Stomach smooth muscle (tissue), 2 donors: ENCODE results near the gene BNC2.
A peak's percentile ranks its signal among the peaks of the same experiment; 100 is the strongest.

ENCODE experiments used
- H3K27ac ChIP-seq: one replicate; pipeline ENCODE4 v1.7.0; 2013; ENCODE audit warnings: mild to moderate bottlenecking, low read length, inconsistent platforms
- H3K27me3 ChIP-seq, 2 donors: one replicate each; pipeline ENCODE4 v1.7.0; 2013; ENCODE audit warnings: low read length in 2 of 2; ENCODE audit not compliant: insufficient read depth in 2 of 2, control insufficient read depth in 1 of 2
- H3K36me3 ChIP-seq, 2 donors: one replicate each; pipeline ENCODE4 v1.7.0; 2013; ENCODE audit warnings: low read length in 2 of 2; ENCODE audit not compliant: control insufficient read depth in 2 of 2, insufficient read depth in 2 of 2
- H3K4me1 ChIP-seq: one replicate; pipeline ENCODE4 v1.7.0; 2013; ENCODE audit warnings: low read length; ENCODE audit not compliant: control insufficient read depth, insufficient read depth
- H3K4me3 ChIP-seq, 2 donors: one replicate each; pipeline ENCODE4 v1.7.0; 2013; ENCODE audit warnings: low read length in 2 of 2
- H3K9ac ChIP-seq, 2 donors: one replicate each; pipeline ENCODE4 v1.7.0; 2013; ENCODE audit warnings: low read length in 2 of 2, mild to moderate bottlenecking in 1 of 2
- H3K9me3 ChIP-seq, 2 donors: one replicate each; pipeline ENCODE4 v1.7.0; 2013; ENCODE audit warnings: low read length in 2 of 2; ENCODE audit not compliant: control insufficient read depth in 2 of 2
- donor health status: healthy.
- donor health status: Pancreatic carcinoma.

The BNC2 gene

DNA sequence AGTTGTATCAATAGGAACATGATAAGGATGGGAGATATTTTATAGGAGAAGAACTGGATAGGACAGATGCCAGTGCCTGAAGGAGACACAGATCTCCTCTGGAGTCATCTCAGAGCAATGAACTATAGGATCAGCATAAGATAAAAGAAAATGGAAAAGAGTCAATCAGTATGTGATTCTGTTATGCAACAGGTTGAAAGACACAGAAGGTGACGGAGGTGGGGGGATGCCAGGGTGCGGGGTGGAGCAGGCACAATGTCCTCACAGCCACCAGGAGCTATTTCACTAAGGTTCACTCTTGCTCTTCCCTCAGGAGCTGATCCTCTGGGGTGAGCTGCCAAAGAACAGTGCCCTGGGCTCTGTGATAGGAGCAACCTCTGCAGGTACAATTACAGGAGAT is 179.8 kb downstream of the BNC2 start:
- Histone ChIP-seq H3K27me3 (no peaks in the 10 kb centered on the region), H3K9ac (no peak overlapping the region), H3K36me3 (no peaks in the 10 kb centered on the region), H3K9me3 (no peaks in the 10 kb centered on the region), H3K27ac (no peak overlapping the region), H3K4me1 (peaks cover 6% of the 10 kb centered on the region), H3K4me3 (no peak overlapping the region)

DNA sequence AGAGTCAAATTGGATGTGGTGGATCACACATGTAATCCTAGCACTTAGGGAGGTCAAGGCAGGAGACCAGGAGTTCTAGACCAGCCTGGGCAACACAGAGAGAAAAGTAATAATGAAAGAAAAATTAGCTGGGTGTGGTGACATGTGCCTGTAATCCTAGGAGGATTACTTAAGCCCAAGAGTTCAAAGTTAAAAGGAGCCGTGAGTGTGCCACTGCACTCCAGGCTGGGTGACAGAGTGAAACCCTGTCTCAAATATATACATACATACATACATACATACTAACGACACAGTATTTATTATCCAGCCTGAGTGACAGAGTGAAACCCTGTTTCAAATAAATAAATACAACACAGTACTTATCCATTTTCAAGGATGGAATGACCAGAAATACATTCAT is 180.3 kb downstream of the BNC2 start:
- Histone ChIP-seq H3K4me1 (peaks cover 6% of the 10 kb centered on the region), H3K9ac (no peak overlapping the region), H3K27ac (no peak overlapping the region), H3K36me3 (no peaks in the 10 kb centered on the region), H3K4me3 (no peak overlapping the region), H3K27me3 (no peaks in the 10 kb centered on the region), H3K9me3 (no peaks in the 10 kb centered on the region)

DNA sequence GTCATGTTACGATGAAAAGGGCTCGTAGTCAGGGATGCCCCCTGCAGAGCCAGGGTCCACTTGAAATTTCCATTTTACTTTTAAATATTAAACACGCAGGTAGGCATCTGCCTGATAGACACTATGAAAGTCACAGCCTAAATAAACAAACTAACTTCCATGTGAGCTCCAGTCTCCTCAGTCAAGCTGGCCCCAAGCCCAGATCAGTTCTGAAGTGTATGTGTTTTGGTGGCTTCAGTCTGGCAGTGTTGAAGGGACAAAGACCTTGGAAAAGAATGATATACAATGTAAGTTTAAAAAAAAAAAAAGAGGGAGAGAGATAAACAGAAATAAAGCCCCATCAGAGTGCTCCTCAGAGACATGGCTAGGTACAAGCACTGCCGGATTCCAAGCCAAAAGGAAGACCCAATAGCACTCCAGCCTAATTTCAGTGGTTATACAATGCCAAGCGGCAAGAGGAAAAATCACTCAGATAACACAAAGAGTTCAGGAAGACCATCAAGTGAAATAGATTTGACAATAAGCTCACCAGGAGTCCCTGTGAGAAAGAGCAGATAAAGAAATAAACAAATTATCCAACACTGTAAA is 181.0 kb downstream of the BNC2 start:
- no peak overlapping the region for H3K9ac ChIP-seq
- H3K4me1 ChIP-seq, result peaks cover 6% of the 10 kb centered on the region
- H3K27ac ChIP-seq, result no peak overlapping the region
- no peaks in the 10 kb centered on the region for H3K27me3 ChIP-seq
- H3K4me3 ChIP-seq, result no peak overlapping the region
- no peaks in the 10 kb centered on the region for H3K9me3 ChIP-seq
- no peaks in the 10 kb centered on the region for H3K36me3 ChIP-seq

DNA sequence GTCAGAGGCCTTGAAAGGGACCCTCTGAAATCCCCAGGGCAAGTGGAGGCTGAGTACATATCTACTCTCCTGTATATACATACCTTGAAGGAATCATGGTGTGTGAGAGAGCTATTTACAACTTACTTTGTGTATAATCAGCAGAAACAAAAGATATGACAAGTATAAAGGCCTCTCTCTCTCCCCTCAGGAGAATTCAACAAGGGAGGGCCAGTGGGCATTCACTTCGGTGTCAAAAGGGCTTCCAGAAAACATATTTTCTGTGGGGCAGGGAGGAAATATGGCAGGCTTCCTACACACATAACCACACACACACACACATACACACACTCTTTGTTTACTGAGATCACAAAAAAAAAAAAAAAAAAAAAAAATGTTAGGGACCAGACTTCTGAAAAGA is 181.7 kb downstream of the BNC2 start:
- H3K4me3 ChIP-seq, result no peak overlapping the region
- no peaks in the 10 kb centered on the region for H3K36me3 ChIP-seq
- no peaks in the 10 kb centered on the region for H3K9me3 ChIP-seq
- peaks cover 6% of the 10 kb centered on the region for H3K4me1 ChIP-seq
- no peak overlapping the region for H3K27ac ChIP-seq
- no peaks in the 10 kb centered on the region for H3K27me3 ChIP-seq
- no peak overlapping the region for H3K9ac ChIP-seq

DNA sequence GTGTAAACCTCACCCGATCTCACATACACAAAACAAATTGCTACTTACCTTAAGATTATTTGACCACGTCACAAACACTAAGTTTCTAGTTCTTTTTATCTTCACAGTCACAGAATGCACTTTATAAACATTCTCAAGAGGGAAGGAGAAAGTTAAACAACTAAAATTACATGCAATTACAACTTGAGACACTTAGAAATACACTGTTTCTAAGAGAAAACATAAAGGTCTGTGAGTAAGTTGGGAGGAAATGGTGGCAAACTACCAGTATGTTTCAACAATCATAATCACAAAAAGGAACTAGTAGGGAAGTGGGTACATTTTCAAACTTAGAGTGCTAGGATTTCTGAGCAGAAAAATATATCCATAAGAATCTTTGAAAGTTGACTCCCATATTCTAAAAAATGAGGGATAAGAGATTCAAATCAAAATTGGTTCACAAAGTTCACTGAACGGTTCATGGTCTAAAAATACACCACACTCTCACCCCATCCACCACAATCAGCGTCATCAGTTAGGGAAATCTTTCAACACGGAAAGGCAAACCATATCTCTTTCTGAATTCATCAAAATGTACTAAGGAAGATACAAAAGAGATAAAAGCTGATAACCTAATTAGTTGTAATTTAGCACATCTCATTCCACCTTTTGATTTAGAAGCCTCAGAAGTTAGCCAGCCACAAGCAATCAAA is 182.6 kb downstream of the BNC2 start:
- Histone ChIP-seq H3K36me3 (no peaks in the 10 kb centered on the region), H3K4me3 (no peak overlapping the region), H3K4me1 (peaks cover 6% of the 10 kb centered on the region), H3K27me3 (no peaks in the 10 kb centered on the region), H3K9ac (no peak overlapping the region), H3K27ac (no peak overlapping the region), H3K9me3 (no peaks in the 10 kb centered on the region)

DNA sequence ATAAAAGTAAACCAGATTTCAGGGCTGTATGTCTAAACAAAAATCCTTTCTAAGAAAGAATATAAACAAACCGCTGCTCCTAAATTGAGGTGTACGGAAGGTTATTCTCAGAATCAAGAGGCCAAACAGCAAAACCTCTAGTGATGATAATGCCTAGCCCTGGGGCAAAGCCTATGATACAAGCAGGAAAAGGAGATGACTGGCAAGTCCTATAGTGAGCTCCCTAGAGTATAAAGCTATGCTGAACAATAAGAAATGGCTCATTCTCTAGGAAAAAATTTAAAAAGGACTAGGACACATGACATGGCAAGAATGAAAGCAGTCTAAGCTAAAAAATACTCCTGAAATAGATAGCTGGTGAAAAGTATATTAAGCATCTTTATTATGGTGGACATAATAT is 187.1 kb downstream of the BNC2 start:
- Histone ChIP-seq H3K4me1 (peaks cover 5% of the 10 kb centered on the region), H3K9me3 (no peaks in the 10 kb centered on the region), H3K27me3 (no peaks in the 10 kb centered on the region), H3K9ac (no peak overlapping the region), H3K36me3 (no peaks in the 10 kb centered on the region), H3K27ac (no peak overlapping the region), H3K4me3 (no peak overlapping the region)

DNA sequence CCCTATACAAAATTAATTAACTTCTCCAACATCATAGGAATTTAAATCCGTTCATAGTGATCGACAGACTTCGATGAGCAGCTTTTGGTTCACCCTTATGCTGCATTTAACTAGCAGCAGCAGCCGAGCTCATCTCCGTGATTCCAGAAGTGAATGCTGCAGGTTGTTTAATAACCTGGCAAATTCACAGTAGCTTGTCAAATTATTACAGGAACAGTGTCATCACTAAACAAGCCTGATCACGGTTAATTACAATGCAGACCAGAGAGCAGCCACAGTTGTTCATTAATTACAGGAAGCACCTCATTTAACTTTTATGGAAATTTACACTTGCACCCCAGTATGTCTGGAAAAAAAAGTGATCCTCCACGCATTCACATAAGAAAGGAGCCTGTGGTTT is 188.2 kb downstream of the BNC2 start:
- H3K9ac ChIP-seq, result peak overlapping the region in 1 of 2 donors; percentile 18
- H3K27me3 ChIP-seq, result no peaks in the 10 kb centered on the region
- no peaks in the 10 kb centered on the region for H3K9me3 ChIP-seq
- peak overlapping the region in 1 of 2 donors; percentile 42 for H3K4me3 ChIP-seq
- H3K4me1 ChIP-seq, result peaks cover 5% of the 10 kb centered on the region
- no peak overlapping the region for H3K27ac ChIP-seq
- H3K36me3 ChIP-seq, result no peaks in the 10 kb centered on the region

DNA sequence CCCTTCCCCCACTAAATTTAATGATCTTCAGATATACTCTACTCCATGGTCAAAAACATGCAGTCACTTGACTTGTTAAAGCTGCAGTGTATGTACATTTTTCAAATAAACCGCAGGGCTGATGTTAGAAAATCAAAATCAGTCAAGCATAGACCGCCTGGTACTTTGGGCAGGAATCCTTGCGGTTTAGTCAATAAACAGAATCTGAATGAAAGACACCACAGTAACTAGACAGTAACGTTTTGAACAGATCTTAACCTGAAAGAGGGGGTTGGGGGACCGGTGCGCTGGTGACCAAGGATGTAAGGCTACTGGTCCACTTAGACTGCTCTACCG is 188.8 kb downstream of the BNC2 start:
- H3K4me1 ChIP-seq, result peaks cover 5% of the 10 kb centered on the region
- H3K27me3 ChIP-seq, result no peaks in the 10 kb centered on the region
- H3K4me3 ChIP-seq, result peak overlapping the region in 1 of 2 donors; percentile 31
- H3K9me3 ChIP-seq, result no peaks in the 10 kb centered on the region
- peak overlapping the region in 1 of 2 donors; percentile 18 for H3K9ac ChIP-seq
- no peaks in the 10 kb centered on the region for H3K36me3 ChIP-seq
- H3K27ac ChIP-seq, result no peak overlapping the region

DNA sequence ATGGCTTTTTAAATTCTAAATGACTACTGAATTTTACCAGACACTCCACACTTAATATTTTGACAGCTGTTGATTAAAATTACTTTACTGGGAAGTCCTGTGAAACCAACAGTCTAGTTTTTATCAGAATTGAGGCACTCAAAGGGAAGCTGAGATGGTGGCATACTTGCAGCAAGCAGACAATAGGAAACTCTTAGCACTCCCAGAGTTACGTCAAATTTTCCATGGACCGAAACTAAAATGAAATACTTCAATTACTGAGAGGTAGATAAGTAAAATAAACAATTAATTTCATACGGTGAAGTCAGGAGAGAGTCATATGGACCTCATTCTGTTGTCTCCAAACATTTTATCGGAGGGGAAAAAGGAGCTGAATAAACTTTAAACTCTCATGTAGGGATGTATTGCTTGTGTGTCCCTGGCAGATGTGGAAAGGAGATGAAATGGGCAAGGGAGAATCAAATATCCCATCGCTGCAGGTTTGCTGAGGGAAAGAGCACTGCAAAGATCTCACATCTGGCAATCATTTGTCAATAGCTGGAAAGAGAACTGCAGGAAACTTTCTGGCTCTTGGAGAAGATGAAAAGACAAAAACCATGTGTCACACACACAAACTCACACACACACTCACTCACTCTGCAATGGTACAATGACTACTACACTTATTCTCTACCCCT is 189.4 kb downstream of the BNC2 start:
- Histone ChIP-seq H3K9me3 (no peaks in the 10 kb centered on the region), H3K4me3 (peak overlapping the region in 1 of 2 donors; percentile 31), H3K36me3 (no peaks in the 10 kb centered on the region), H3K9ac (no peak overlapping the region), H3K27me3 (no peaks in the 10 kb centered on the region), H3K27ac (no peak overlapping the region), H3K4me1 (peaks cover 5% of the 10 kb centered on the region)

DNA sequence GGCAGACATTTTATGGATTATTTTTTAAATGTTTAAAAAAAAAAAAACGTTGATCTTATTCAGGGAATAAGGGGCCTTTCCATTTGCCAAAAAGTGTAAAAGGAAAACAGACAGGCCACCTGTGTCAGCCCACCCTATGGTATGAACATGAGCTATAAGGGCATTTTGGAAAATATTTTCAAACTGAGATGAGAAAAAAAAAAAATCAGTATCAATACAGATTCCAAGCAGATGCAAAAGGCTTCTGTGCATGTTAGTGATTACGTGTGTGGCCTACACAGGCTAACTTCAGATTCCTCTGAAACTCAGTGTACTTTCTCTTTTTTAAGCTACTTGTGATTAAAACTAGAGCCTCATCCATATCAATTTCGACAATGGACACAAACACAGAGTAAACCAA is 189.9 kb downstream of the BNC2 start:
- no peak overlapping the region for H3K27ac ChIP-seq

DNA sequence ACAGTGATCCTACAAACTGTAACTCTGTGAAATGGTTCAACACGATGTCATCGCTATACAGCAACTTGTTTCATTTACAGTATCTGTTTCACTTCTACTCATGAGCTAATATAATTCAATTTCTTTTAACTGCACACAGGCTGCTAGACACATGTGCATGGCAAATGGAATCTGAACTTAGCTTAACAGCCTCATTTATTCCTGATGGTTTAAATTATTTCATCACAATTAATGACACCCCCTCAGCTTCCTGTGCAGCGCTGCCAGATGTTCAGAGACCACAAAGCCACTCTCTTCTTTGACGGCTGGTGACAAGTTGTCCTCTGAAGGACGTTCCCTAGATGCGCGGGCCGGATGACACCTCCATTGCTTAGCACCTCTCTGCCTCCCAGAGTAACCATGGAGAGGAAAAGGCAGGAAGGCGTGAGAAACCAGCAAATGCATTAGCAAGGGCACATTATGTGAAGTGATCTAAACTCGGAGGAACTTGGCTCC is 191.1 kb downstream of the BNC2 start:
- H3K27me3 ChIP-seq, result no peaks in the 10 kb centered on the region
- no peaks in the 10 kb centered on the region for H3K36me3 ChIP-seq
- H3K9me3 ChIP-seq, result no peaks in the 10 kb centered on the region
- H3K9ac ChIP-seq, result no peak overlapping the region
- peaks cover 5% of the 10 kb centered on the region for H3K4me1 ChIP-seq
- H3K4me3 ChIP-seq, result no peak overlapping the region
- peak overlapping the region; percentile 18 for H3K27ac ChIP-seq

More for the DNA sequence above, 189.9 kb downstream of the BNC2 start:
- Histone ChIP-seq H3K36me3 (no peaks in the 10 kb centered on the region), H3K9me3 (no peaks in the 10 kb centered on the region), H3K4me3 (no peak overlapping the region), H3K4me1 (peaks cover 5% of the 10 kb centered on the region), H3K9ac (no peak overlapping the region), H3K27me3 (no peaks in the 10 kb centered on the region)
